GM12878 (cell line): ENCODE measurements around the gene FRK.

Experiments
- CBX5 ChIP-seq: sonication (generic); IDR thresholded peaks from 2 replicates; pipeline ENCODE4 v1.6.1; 2016; ENCODE audit warnings: low read depth, moderate library complexity, mild to moderate bottlenecking, inconsistent platforms
- CEBPB ChIP-seq, 2 experiments: fragments of 150-350 bp in 1 of 2; IDR thresholded peaks; 2 replicates each; pipeline ENCODE4 v1.6.1; 2012 to 2014; ENCODE audit warnings: low read depth in 2 of 2, low read length in 2 of 2, borderline replicate concordance in 1 of 2, inconsistent platforms in 1 of 2
- CHD4 ChIP-seq: fragments of 200-600 bp; sonication (generic); IDR thresholded peaks from 2 replicates; pipeline ENCODE4 v1.6.1; 2016; ENCODE audit warnings: mild to moderate bottlenecking
- CTCF ChIP-seq, 3 experiments: IDR thresholded peaks in 2 of 3; conservative IDR thresholded peaks in 1 of 3; 2 replicates each; pipeline ENCODE4 v1.5.1; 2011; ENCODE audit warnings: low read depth in 3 of 3, low read length in 3 of 3, mild to moderate bottlenecking in 3 of 3, control low read depth in 2 of 3, moderate library complexity in 2 of 3, inconsistent platforms in 1 of 3, mixed read lengths in 1 of 3; ENCODE audit not compliant: control insufficient read depth in 2 of 3, insufficient read depth in 1 of 3; ENCODE audit errors: extremely low read depth in 1 of 3
- EZH2 ChIP-seq: IDR thresholded peaks from 2 replicates; pipeline ENCODE4 v1.6.1; 2012; ENCODE audit warnings: low read depth, mild to moderate bottlenecking, control low read depth, inconsistent platforms, low read length, borderline replicate concordance; ENCODE audit not compliant: control insufficient read depth
- FOXK2 ChIP-seq: fragments of 450-650 bp; IDR thresholded peaks from 2 replicates; pipeline ENCODE4 v1.6.1; 2017; ENCODE audit warnings: mild to moderate bottlenecking, moderate library complexity
- IKZF1 ChIP-seq: fragments of 450-650 bp; conservative IDR thresholded peaks from 2 replicates; pipeline ENCODE4 v1.6.1; 2017; ENCODE audit warnings: antibody characterized with exemption, mild to moderate bottlenecking
- MYC ChIP-seq: IDR thresholded peaks from 2 replicates; pipeline ENCODE4 v1.6.1; 2011; ENCODE audit warnings: mild to moderate bottlenecking, low read length, moderate library complexity, inconsistent platforms; ENCODE audit not compliant: insufficient read depth, insufficient replicate concordance, insufficient read length, severe bottlenecking
- POLR2AphosphoS5 ChIP-seq: IDR thresholded peaks from 2 replicates; pipeline ENCODE4 v1.6.1; 2011; ENCODE audit warnings: mild to moderate bottlenecking, low read length, inconsistent platforms
- STAT1 ChIP-seq: fragments of 450-650 bp; conservative IDR thresholded peaks from 2 replicates; pipeline ENCODE4 v1.6.1; 2014; ENCODE audit warnings: antibody characterized with exemption, mild to moderate bottlenecking
- TAF1 ChIP-seq: IDR thresholded peaks from 2 replicates; pipeline ENCODE4 v1.6.1; 2011; ENCODE audit warnings: mild to moderate bottlenecking, low read depth, low read length, borderline replicate concordance
- TARDBP ChIP-seq: IDR thresholded peaks from 2 replicates; pipeline ENCODE4 v1.6.1; 2016; ENCODE audit warnings: borderline replicate concordance
- YY1 ChIP-seq: IDR thresholded peaks from 2 replicates; pipeline ENCODE4 v1.6.1; 2011; ENCODE audit warnings: low read depth, mild to moderate bottlenecking, low read length

- TF ChIP-seq POLR2AphosphoS5 (no peak), IKZF1 (no peak), CTCF (IDR thresholded peaks at IDR 0.05 in 2 of 3, conservative IDR thresholded peaks at IDR 0.05 in 1 of 3; ENCODE audit: control insufficient read depth in 2 of 3, extremely low read depth in 1 of 3, insufficient read depth in 1 of 3, low read depth in 3 of 3, low read length in 3 of 3) (no peak), CBX5 (no peak), TAF1 (no peak), MYC (no peak), EZH2 (no peak), FOXK2 (no peak), CHD4 (no peak), STAT1 (no peak), YY1 (no peak), TARDBP (no peak), CEBPB (IDR thresholded peaks at IDR 0.05; ENCODE audit: borderline replicate concordance in 1 of 2, low read depth in 2 of 2, low read length in 2 of 2) (no peak)
Observed at GRCh38 chr6:116030770-116031169, 29.9 kb downstream of the FRK start.
